Fibroblast of lung (primary cell): Measurements from ENCODE around the gene LYG2. TPM values are rescaled to one million over a fixed set of nuclear protein-coding genes. Genes with fewer than 3 reads are reported as not detected.
"Not testable (repeated sequence)": the region's sequence is repeated elsewhere in the genome, so short reads cannot be mapped to it uniquely, and the experiment has no call there.

Experiments
- DNase-seq, 2 donors: peaks; one replicate each; pipeline versions ENCODE4 v3.0.0 to v3.0.0-alpha.2; 2010; ENCODE audit warnings: low read depth in 2 of 2
- H2AFZ ChIP-seq: 2 replicates; pipeline ENCODE4 v1.5.1; 2012; ENCODE audit warnings: low read length, control low read depth, inconsistent platforms
- H3K27ac ChIP-seq: 2 replicates; pipeline ENCODE4 v1.5.1; 2011; ENCODE audit warnings: low read length, control low read depth; ENCODE audit not compliant: insufficient read depth
- H3K27me3 ChIP-seq: 2 replicates; pipeline ENCODE4 v1.5.1; 2011; ENCODE audit warnings: mild to moderate bottlenecking, low read length; ENCODE audit not compliant: control insufficient read depth, insufficient read depth
- H3K36me3 ChIP-seq: 2 replicates; pipeline ENCODE4 v1.5.1; 2011; ENCODE audit warnings: low read length; ENCODE audit not compliant: control insufficient read depth, insufficient read depth
- H3K4me1 ChIP-seq: 2 replicates; pipeline ENCODE4 v1.5.1; 2011; ENCODE audit warnings: low read length; ENCODE audit not compliant: control insufficient read depth, insufficient read depth; ENCODE audit errors: extremely low read depth
- H3K4me2 ChIP-seq: 2 replicates; pipeline ENCODE4 v1.5.1; 2011; ENCODE audit warnings: low read length, control low read depth; ENCODE audit not compliant: insufficient read depth; ENCODE audit errors: extremely low read depth
- H3K4me3 ChIP-seq, 4 experiments: fragments of 200-600 bp in 1 of 4; sonication (generic) in 1 of 4; replicated peaks in 1 of 4; 2 replicates each; pipeline ENCODE4 v1.5.1; 2011 to 2016; ENCODE audit warnings: low read length in 4 of 4, low read depth in 3 of 4, mild to moderate bottlenecking in 3 of 4, control low read depth in 2 of 4, inconsistent platforms in 1 of 4, mixed read lengths in 1 of 4; ENCODE audit not compliant: insufficient read depth in 1 of 4; ENCODE audit errors: control extremely low read depth in 1 of 4
- H3K79me2 ChIP-seq: 2 replicates; pipeline ENCODE4 v1.5.1; 2012; ENCODE audit warnings: mild to moderate bottlenecking, low read length, inconsistent platforms; ENCODE audit not compliant: control insufficient read depth, insufficient read depth
- H3K9ac ChIP-seq: 2 replicates; pipeline ENCODE4 v1.5.1; 2011; ENCODE audit warnings: mild to moderate bottlenecking, low read length, control low read depth; ENCODE audit not compliant: insufficient read depth
- H3K9me3 ChIP-seq: 2 replicates; pipeline ENCODE4 v1.5.1; 2012; ENCODE audit warnings: low read depth, low read length; ENCODE audit not compliant: control insufficient read depth, insufficient read depth
- H4K20me1 ChIP-seq: 2 replicates; pipeline ENCODE4 v1.5.1; 2011; ENCODE audit warnings: low read length; ENCODE audit not compliant: control insufficient read depth, insufficient read depth; ENCODE audit errors: extremely low read depth
- EZH2 ChIP-seq: IDR thresholded peaks from 2 replicates; pipeline ENCODE4 v1.5.1; 2012; ENCODE audit warnings: low read length, control low read depth, mild to moderate bottlenecking; ENCODE audit errors: missing control alignments
- polyA minus RNA-seq: library from RNA; depleted of rRNA, polyadenylated mRNA; stranded (reverse); fragments of >200 nt; gene quantifications from 2 replicates; pipeline ENCODE4 v1.2.3, GENCODE V29; 2011; ENCODE audit warnings: low replicate concordance
- polyA plus RNA-seq, 2 donors: library from polyadenylated mRNA; depleted of rRNA in 1 of 2; stranded (reverse) in 1 of 2; unstranded in 1 of 2; fragments of >200 nt; gene quantifications; 2 replicates each; pipeline ENCODE4 v1.2.1, GENCODE V29; 2011 to 2012; ENCODE audit warnings: missing spikeins in 1 of 2
- total RNA-seq: library from RNA; depleted of rRNA; stranded (reverse); fragments of >200 nt; gene quantifications from 2 replicates; pipeline ENCODE4 v1.2.1, GENCODE V29; 2014
- TF ChIP-seq, protein P1 (sequence below), 2 donors: IDR thresholded peaks in 1 of 2; conservative IDR thresholded peaks in 1 of 2; 1 replicate in 1 of 2; 2 replicates in 1 of 2; pipeline ENCODE4 v1.5.1; 2011 to 2012; ENCODE audit warnings: low read length in 2 of 2, control low read depth in 1 of 2, inconsistent platforms in 1 of 2, low read depth in 1 of 2, mild to moderate bottlenecking in 1 of 2

The LYG2 gene, protein sequence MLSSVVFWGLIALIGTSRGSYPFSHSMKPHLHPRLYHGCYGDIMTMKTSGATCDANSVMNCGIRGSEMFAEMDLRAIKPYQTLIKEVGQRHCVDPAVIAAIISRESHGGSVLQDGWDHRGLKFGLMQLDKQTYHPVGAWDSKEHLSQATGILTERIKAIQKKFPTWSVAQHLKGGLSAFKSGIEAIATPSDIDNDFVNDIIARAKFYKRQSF
- not detected in 2 replicates for total RNA-seq
- not detected in 2 replicates for polyA plus RNA-seq
- not detected in 2 replicates for polyA plus RNA-seq (2012)
- not detected in 2 replicates for polyA minus RNA-seq

DNA sequence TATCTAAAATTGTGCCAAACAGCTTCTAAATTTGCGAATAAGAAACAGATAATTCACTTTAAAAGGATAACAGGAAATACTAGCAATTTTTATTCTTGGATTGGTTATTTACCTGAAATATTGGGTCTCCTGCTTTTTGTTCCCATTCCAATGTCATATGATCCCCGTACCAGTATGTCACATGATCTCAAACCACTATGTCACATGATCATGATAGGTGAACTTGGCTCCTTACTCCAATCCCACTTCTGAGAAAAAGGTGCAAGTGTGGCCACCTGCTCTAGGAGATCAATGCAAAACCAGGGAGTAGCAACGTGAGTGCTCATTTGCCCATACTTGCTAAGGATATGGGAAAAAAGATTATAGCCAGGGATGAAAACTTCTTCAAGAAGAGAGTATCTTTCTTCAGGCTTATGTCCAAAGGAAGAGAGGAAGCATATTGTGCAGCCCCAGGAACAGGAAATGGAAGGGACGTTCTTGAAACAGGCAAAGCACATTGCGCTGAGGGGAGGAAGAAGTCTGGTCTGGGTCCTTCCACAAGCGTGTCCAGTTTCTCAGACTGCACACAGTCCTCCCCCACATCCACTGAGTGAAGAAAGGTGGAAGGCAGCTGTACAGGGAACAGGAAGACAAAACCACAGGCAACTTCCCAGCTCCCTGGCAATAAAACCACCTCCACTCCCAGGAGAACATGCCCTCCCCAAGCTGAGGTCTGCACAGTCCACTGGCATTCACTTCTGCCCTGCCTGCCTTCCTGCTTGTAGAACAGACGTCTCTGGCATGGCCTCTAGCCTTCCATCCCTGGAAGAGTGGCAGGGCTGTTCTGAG is at the start of gene LYG2:
Gene LYG2 (minus strand): TSS at position 176 of the 828 bp plus-strand sequence. CDS start 1,406 bp downstream, outside the sequence.
- DNase-seq, result no peak
- H3K9me3 ChIP-seq, result no peaks in the 10 kb centered on the region
- no peaks in the 10 kb centered on the region for H3K27me3 ChIP-seq
- H2AFZ ChIP-seq, result no peak within 1 kb of the TSS
- no peak within 1 kb of the TSS for H3K4me3 ChIP-seq
- TF ChIP-seq, protein P1, sequence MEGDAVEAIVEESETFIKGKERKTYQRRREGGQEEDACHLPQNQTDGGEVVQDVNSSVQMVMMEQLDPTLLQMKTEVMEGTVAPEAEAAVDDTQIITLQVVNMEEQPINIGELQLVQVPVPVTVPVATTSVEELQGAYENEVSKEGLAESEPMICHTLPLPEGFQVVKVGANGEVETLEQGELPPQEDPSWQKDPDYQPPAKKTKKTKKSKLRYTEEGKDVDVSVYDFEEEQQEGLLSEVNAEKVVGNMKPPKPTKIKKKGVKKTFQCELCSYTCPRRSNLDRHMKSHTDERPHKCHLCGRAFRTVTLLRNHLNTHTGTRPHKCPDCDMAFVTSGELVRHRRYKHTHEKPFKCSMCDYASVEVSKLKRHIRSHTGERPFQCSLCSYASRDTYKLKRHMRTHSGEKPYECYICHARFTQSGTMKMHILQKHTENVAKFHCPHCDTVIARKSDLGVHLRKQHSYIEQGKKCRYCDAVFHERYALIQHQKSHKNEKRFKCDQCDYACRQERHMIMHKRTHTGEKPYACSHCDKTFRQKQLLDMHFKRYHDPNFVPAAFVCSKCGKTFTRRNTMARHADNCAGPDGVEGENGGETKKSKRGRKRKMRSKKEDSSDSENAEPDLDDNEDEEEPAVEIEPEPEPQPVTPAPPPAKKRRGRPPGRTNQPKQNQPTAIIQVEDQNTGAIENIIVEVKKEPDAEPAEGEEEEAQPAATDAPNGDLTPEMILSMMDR (conservative IDR thresholded peaks at IDR 0.05 in 1 of 2, IDR thresholded peaks at IDR 0.05 in 1 of 2; ENCODE audit: low read depth in 1 of 2, low read length in 2 of 2), result no peak
- TF ChIP-seq EZH2, result no peak
- H3K79me2 ChIP-seq, result no peaks in the 10 kb centered on the region
- H3K27ac ChIP-seq, result no peak within 1 kb of the TSS
- no peak within 1 kb of the TSS for H3K9ac ChIP-seq
- no peak within 1 kb of the TSS for H3K4me2 ChIP-seq
- no peaks in the 10 kb centered on the region for H4K20me1 ChIP-seq
- H3K36me3 ChIP-seq, result no peaks in the 10 kb centered on the region
- H3K4me1 ChIP-seq, result no peaks in the 10 kb centered on the region

DNA sequence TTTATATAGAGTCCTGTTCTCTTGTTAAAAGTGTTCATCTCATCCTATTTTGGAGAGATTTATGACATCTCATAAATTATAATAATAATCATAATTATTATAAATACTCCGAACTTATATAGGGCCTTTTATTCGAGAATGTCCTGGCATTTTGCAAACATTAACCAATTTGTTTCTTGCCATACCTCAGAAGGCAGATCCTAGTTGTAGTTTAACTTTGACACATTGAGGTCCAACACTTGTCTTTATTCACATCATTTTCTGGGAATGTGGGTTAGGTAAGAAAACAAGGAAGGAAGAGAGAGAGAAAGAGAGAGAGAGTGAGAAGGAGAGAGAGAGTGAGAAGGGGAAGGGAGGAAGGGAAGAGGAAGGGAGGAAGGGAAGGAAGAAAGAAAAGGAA is 45.6 kb upstream of the LYG2 start, which contains the start of gene LYG1:
Gene LYG1 (minus strand): TSS at position 101 of the 400 bp plus-strand sequence. CDS start 5,527 bp downstream, outside the sequence.
- H2AFZ ChIP-seq, DNase-seq, H3K79me2 ChIP-seq, H3K27me3 ChIP-seq, H4K20me1 ChIP-seq, H3K4me1 ChIP-seq, H3K27ac ChIP-seq, H3K36me3 ChIP-seq, H3K4me2 ChIP-seq, H3K9ac ChIP-seq, H3K4me3 ChIP-seq, H3K9me3 ChIP-seq: not testable (repeated sequence)

DNA sequence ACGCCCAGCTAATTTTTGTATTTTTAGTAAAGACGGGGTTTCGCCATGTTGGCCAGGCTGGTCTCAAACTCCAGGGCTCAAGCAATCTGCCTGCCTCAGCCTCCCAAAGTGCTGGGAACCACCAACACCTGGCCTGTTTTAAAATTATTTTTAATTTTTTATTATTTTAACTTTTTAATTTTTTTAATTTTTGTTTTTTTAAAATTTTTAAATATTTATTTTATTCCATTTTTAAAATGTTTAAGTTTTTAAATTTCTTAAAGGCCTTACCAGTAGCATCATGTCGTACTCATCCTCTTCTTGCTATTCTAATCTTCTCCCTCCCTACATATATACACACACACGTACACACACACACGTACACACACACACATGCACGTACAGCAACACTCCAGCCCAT is 44.1 kb upstream of the LYG2 start:
- Histone ChIP-seq H3K9me3 (no peaks in the 10 kb centered on the region), H4K20me1 (no peaks in the 10 kb centered on the region), H3K4me2 (no peak overlapping the region), H3K4me3 (no peak overlapping the region), H3K4me1 (peaks cover 3% of the 10 kb centered on the region), H2AFZ (no peak overlapping the region), H3K27ac (no peak overlapping the region), H3K79me2 (no peaks in the 10 kb centered on the region), H3K9ac (no peak overlapping the region), H3K36me3 (no peaks in the 10 kb centered on the region), H3K27me3 (no peaks in the 10 kb centered on the region)
- no peak for DNase-seq
- no peak for TF ChIP-seq EZH2
- TF ChIP-seq, protein P1 (conservative IDR thresholded peaks at IDR 0.05 in 1 of 2, IDR thresholded peaks at IDR 0.05 in 1 of 2; ENCODE audit: low read depth in 1 of 2, low read length in 2 of 2), result no peak
